Skin epidermis (tissue), 12 donors: ENCODE data around the gene LAMA5.

ENCODE experiments used
- H3K27ac ChIP-seq, 21 experiments: fragments of 200-600 bp; sonication (generic) in 11 of 21; one replicate each; pipeline ENCODE4 v1.5.0; 2020; ENCODE audit warnings: mild to moderate bottlenecking in 3 of 21, inconsistent platforms in 2 of 21, moderate library complexity in 2 of 21
- H3K4me3 ChIP-seq, 7 experiments: fragments of 200-600 bp; sonication (generic) in 2 of 7; one replicate each; pipeline ENCODE4 v1.5.0; 2020; ENCODE audit warnings: inconsistent platforms in 2 of 7, mild to moderate bottlenecking in 2 of 7, moderate library complexity in 1 of 7

The LAMA5 gene

DNA sequence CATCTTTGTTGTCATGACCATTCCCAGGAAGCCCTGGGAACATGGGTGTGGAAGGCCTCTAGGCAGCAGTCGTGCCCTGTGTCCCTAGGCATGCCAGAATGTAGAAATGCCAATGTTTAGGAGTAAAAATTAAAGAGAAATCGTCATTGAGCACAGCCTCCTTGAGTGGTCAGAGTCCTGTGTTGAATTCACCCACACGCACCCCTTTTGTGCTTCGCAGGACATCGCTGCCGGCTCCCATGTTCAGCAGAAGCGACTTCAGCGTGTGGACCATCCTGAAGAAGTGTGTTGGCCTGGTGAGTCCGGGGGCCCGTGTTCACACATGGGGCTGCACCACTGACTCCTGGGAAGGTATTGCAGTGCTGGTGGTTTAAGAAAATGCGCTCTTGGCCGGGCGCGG lies 103.7 kb downstream of the LAMA5 start:
- Histone ChIP-seq H3K4me3 (no peak overlapping the region), H3K27ac (no peak overlapping the region)

- no peak overlapping the region for H3K4me3 ChIP-seq
- no peak overlapping the region for H3K27ac ChIP-seq
Measured at GRCh38 chr20:62262064-62262463, 105.0 kb downstream of the LAMA5 start.

DNA sequence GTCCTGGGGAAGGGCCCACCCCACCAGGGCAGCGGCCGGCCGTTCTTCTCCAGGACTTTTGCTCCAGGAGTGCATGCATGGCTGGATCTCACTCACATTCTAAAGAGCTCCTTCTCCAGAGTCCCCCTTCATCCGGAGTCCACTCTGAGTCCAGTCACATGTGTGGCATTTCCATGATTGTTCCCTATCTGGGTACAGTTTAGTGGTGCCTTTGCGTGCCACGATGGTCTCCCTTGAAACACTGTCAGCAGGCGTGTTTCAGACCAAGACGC lies 107.9 kb downstream of the LAMA5 start:
- Histone ChIP-seq H3K27ac (no peak overlapping the region), H3K4me3 (no peak overlapping the region)
